ENCODE measurements around the gene SPACA9. TPM values are rescaled to one million over a fixed set of nuclear protein-coding genes. Genes with fewer than 3 reads are reported as not detected.

The SPACA9 gene
- 1 to 10 TPM; 1.1 to 1.6 (median 1.4) TPM for total RNA-seq
- 1.8 TPM for total RNA-seq (2013)

DNA sequence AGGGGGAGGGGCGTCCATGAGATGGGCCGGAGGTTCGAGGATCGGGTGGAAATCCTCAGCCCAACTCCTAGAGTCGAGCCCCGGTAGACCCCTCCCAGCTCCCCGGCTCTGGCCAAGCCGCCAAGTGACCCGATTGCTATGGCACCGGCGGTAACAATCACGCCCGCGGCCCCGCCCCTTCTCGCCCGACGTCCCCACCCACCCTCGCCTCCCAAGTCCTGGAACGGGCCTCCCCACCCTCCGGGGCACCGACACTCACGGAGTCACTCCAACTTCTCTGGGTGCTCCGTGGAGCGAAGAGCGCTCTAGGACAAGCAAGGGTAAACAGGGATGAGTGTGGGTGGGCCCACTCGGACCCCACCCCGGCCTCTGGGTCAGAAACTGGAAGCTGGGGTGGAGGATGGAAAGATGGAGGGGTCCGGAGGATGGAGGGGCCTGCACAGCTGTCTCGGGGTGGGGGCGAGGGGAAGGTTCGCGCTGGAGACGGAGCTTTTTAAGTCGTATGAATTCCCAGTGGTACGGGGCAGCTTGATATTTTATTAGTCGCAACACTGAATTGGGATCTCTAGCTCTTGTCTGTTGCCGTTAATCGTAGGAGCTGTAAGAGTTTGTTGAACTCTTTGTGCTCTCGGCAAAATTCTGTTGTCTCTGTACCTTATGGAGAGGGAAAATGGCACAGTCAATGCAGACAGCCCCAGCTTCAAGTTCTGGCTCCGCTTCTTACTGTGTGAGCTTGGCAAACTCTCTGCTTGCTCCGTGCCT, at the start of gene SPACA9:
SPACA9 (plus strand) TSS at position 204 of the 762 bp plus-strand sequence. CDS start 5,050 bp downstream, outside the sequence.
- peak within 1 kb of the TSS; percentile 74 to 84 for H3K27ac Mint-ChIP-seq
- Histone ChIP-seq H3K36me3 (ENCODE audit: control insufficient read depth, insufficient read depth, low read length) (no peaks in the 10 kb centered on the region), H3K4me3 (ENCODE audit: low read length) (peak within 1 kb of the TSS; percentile 78), H3K9me3 (ENCODE audit: control insufficient read depth, insufficient read depth, low read length) (no peaks in the 10 kb centered on the region), H3K4me1 (ENCODE audit: control insufficient read depth, insufficient read depth, low read length) (peaks cover 41% of the 10 kb centered on the region), H3K27me3 (ENCODE audit: control insufficient read depth, insufficient read depth, low read length) (no peaks in the 10 kb centered on the region), H3K27ac (ENCODE audit: low read length) (peak within 1 kb of the TSS; percentile 56)
- 29% methylated on average over 41 of the region's 42 CpGs for WGBS (ENCODE audit: insufficient coverage)
- H3K4me3 Mint-ChIP-seq = peak within 1 kb of the TSS; percentile 86
- H3K4me1 Mint-ChIP-seq = peaks cover 15 to 24% of the 10 kb centered on the region in 2 donors
- H3K9me3 Mint-ChIP-seq = no peaks in the 10 kb centered on the region
- DNase-seq (peak in 1 of 2 donors; percentile 46), ATAC-seq (peak in 2 of 3 donors; percentile 20 to 22)
- H3K36me3 Mint-ChIP-seq = no peaks in the 10 kb centered on the region
- H3K27me3 Mint-ChIP-seq (ENCODE audit: low read depth in 2 of 2) = peaks cover 0 to 6% of the 10 kb centered on the region in 2 donors
- TF ChIP-seq, protein P1, sequence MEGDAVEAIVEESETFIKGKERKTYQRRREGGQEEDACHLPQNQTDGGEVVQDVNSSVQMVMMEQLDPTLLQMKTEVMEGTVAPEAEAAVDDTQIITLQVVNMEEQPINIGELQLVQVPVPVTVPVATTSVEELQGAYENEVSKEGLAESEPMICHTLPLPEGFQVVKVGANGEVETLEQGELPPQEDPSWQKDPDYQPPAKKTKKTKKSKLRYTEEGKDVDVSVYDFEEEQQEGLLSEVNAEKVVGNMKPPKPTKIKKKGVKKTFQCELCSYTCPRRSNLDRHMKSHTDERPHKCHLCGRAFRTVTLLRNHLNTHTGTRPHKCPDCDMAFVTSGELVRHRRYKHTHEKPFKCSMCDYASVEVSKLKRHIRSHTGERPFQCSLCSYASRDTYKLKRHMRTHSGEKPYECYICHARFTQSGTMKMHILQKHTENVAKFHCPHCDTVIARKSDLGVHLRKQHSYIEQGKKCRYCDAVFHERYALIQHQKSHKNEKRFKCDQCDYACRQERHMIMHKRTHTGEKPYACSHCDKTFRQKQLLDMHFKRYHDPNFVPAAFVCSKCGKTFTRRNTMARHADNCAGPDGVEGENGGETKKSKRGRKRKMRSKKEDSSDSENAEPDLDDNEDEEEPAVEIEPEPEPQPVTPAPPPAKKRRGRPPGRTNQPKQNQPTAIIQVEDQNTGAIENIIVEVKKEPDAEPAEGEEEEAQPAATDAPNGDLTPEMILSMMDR (IDR thresholded peaks at IDR 0.05) = no peak
- intact Hi-C loops (cut with micrococcal nuclease) = loop anchor here (1.0 kb wide), 2 partner anchors 65 to 209 kb away; partner anchors contain the start of genes GTF3C4 and TSC1

DNA sequence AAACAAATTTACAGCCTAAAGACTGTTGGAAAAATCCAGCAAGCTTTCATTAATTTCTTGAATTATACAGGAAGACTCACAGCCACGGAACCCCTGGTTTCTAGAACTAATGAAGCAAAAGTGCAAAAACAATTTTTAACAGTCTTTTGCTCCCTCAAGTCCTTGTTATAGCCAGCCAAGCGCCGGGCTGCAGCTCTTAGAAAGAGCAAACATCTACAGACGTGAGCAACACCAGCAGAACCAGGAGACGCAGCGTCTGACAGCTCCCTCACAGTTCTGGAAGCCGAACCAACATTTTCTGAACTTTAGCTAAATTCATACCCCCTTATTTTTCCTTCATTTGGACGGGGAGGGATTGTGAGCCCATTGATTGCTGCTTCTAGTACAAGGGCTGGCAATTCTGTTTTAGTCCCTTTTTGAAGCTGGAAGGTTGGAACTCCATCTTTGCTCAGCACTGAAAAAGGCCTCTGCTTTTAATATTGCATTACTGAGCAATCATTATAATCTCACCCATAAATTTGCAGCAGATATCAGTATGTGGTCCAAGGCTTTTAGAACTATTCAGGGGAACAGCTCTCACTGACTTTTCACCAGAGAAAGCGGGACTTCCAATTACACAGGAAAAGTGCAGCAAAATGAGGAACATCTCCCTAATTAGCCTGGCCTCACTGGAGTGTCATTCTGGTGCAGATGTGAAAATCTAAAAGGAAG, 46.4 kb upstream of the SPACA9 start:
- Histone ChIP-seq H3K27me3 (ENCODE audit: control insufficient read depth, insufficient read depth, low read length) (no peaks in the 10 kb centered on the region), H3K4me3 (ENCODE audit: low read length) (no peak overlapping the region), H3K27ac (ENCODE audit: low read length) (no peak overlapping the region), H3K9me3 (ENCODE audit: control insufficient read depth, insufficient read depth, low read length) (no peaks in the 10 kb centered on the region), H3K36me3 (ENCODE audit: control insufficient read depth, insufficient read depth, low read length) (no peaks in the 10 kb centered on the region), H3K4me1 (ENCODE audit: control insufficient read depth, insufficient read depth, low read length) (no peaks in the 10 kb centered on the region)
- no peak for ATAC-seq
- Mint-ChIP-seq H3K4me3 (no peak overlapping the region), H3K9me3 (no peaks in the 10 kb centered on the region), H3K36me3 (no peaks in the 10 kb centered on the region), H3K27me3 (ENCODE audit: low read depth in 2 of 2) (peaks cover 0 to 10% of the 10 kb centered on the region in 2 donors), H3K27ac (no peak overlapping the region), H3K4me1 (no peaks in the 10 kb centered on the region)
- TF ChIP-seq, protein P1 (IDR thresholded peaks at IDR 0.05) = no peak
- DNase-seq = no peak
- intact Hi-C loops (cut with micrococcal nuclease) = no loop called here
- WGBS (ENCODE audit: insufficient coverage) = 87% methylated on average over 9 of the region's 9 CpGs

DNA sequence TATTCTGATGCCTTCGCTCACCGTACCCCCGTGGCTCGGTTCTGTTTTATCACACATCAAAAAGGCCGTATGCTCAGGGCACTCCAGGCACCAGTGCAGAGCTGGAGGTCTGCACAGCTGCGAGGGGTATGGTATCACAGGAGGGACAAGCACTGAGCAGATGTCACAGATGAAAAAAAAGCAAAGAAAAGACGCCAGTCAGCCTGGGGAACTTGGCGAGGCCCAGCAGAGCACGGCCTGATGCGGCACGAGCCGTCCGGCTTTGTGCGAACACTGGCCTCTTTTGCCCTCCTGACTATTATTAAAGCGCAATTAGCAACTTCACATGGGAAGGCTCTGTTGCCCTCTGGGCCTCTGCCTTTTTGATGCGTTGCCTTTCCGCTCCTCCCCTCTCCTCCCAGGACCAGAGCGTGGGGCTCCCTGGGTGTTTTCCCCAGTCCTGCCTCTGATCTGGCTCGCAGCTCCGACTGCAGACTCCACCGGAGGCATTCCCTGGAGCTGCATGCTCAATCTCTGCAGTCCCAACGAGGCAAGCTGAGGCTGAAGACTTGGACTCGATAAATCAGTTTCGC, 45.1 kb upstream of the SPACA9 start:
- Histone ChIP-seq H3K4me1 (ENCODE audit: control insufficient read depth, insufficient read depth, low read length) (no peaks in the 10 kb centered on the region), H3K27ac (ENCODE audit: low read length) (no peak overlapping the region), H3K9me3 (ENCODE audit: control insufficient read depth, insufficient read depth, low read length) (no peaks in the 10 kb centered on the region), H3K4me3 (ENCODE audit: low read length) (no peak overlapping the region), H3K27me3 (ENCODE audit: control insufficient read depth, insufficient read depth, low read length) (no peaks in the 10 kb centered on the region), H3K36me3 (ENCODE audit: control insufficient read depth, insufficient read depth, low read length) (no peaks in the 10 kb centered on the region)
- DNase-seq = no peak
- intact Hi-C loops (cut with micrococcal nuclease) = no loop called here
- 88% methylated on average over 24 of the region's 24 CpGs for WGBS (ENCODE audit: insufficient coverage)
- TF ChIP-seq, protein P1 (IDR thresholded peaks at IDR 0.05) = no peak
- Mint-ChIP-seq H3K4me3 (no peak overlapping the region), H3K36me3 (no peaks in the 10 kb centered on the region), H3K9me3 (no peaks in the 10 kb centered on the region), H3K27ac (no peak overlapping the region), H3K4me1 (no peaks in the 10 kb centered on the region), H3K27me3 (ENCODE audit: low read depth in 2 of 2) (peaks cover 0 to 10% of the 10 kb centered on the region in 2 donors)
- no peak for ATAC-seq
